Dedifferentiated amniotic fluid mesenchymal stem cell (primary cell): ENCODE measurements around the gene P4HTM.
"Not testable (repeated sequence)": the region's sequence is repeated elsewhere in the genome, so short reads cannot be mapped to it uniquely, and the experiment has no call there.

Source experiments
- DNase-seq: peaks from one replicate; pipeline ENCODE4 v3.0.0-alpha.2; 2016; ENCODE audit errors: extremely low spot score

The P4HTM gene

DNA sequence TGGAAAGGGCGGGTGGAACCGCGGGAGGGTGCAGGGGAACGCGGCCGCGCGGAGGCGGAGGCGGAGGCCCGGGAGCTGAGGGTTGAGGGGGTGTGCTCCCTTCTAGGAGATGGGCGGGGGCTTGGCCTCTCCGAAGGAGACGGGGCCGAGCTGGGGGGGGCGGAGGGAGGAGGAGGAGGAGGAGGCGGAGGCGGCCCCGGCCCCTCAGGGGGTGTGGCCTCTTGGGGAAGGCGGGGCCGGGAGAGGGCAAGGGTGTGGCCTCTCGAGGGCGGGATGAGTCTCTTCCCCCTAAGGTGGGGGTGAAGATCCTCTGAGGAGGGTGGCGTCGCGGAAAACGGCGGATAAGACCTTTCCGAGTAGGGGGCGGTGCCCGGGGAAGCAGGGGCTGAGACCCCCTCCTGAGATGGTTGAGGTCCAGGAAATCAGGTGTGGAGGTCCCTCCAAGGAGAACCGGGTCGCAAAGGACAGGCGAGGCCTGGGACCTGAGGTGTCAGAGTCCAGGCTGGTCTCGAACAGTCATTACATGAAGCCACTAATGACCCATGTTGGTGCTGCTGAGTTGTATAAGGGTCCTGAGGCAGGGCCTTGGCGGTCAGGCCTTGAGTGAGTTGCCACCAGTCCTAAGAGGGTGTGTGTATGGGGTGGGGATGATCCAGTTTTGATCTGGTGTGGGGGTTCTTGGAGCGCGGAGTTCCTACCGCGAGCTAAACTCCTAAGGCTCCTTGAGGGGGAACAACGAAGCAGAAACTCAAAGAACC lies 17.9 kb downstream of the P4HTM start:
- DNase-seq: peak; percentile 76

DNA sequence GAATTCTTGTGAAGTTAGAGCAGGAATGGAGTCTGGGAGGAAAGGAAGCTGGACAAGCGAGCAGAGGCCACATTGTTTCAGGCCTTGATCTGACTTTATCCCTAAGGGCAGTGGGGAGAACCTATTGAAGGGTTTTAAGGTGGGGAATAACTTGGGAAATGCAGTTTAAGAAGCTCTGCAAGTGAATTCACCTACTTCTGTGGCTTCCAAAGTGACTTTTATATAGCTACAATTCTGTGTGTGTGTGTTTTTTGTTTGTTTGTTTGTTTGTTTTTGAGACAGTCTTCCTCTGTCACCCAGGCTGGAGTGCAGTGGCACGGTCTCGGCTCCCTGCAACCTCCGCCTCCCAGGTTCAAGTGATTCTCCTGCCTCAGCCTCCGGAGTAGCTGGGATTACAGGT lies 18.6 kb downstream of the P4HTM start:
- not testable (repeated sequence) for DNase-seq

DNA sequence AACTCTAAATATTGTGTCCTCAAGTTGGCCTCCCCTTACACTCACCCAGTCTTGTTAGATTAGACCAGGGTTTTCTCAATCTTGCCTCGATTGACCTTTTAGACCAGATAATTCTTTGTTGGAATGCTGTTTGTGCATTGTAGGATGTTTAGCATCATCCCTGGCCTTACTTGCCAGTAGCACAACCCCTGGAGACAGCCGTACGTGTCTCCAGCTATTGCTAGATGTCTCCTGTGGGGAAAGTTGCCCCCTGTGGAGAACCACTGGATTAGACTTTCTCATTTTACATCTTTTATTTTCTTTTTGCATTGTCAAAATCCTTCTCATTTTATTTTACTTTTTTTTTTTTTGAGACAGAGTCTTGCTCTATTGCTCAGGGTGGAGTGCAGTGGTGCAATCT lies 19.4 kb downstream of the P4HTM start:
- no peak for DNase-seq

DNA sequence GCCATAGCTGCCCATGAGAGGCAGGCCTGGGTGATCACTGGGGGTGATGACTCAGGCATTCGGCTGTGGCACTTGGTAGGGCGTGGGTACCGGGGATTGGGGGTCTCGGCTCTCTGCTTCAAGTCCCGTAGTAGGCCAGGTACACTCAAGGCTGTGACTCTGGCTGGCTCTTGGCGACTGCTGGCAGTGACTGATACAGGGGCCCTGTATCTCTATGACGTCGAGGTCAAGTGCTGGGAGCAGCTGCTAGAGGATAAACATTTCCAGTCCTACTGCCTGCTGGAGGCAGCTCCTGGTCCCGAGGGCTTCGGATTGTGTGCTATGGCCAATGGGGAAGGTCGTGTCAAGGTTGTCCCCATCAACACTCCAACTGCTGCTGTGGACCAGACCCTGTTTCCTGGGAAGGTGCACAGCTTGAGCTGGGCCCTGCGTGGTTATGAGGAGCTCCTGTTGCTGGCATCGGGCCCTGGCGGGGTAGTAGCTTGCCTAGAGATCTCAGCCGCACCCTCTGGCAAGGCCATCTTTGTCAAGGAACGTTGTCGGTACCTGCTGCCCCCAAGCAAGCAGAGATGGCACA lies 22.5 kb downstream of the P4HTM start:
- no peak for DNase-seq

DNA sequence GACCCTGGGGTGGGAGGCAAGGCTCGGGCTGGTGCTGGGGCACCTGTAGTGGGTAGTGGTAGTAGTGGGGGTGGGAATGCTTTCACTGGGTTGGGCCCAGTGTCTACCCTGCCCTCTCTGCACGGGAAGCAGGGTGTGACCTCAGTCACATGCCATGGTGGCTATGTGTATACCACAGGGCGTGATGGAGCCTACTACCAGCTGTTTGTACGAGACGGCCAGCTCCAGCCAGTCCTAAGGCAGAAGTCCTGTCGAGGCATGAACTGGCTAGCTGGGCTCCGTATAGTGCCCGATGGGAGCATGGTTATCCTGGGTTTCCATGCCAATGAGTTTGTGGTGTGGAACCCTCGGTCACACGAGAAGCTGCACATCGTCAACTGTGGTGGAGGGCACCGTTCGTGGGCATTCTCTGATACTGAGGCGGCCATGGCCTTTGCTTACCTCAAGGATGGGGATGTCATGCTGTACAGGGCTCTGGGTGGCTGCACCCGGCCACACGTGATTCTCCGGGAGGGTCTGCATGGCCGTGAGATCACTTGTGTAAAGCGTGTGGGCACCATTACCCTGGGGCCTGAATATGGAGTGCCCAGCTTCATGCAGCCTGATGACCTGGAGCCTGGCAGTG lies 23.2 kb downstream of the P4HTM start:
- no peak for DNase-seq

DNA sequence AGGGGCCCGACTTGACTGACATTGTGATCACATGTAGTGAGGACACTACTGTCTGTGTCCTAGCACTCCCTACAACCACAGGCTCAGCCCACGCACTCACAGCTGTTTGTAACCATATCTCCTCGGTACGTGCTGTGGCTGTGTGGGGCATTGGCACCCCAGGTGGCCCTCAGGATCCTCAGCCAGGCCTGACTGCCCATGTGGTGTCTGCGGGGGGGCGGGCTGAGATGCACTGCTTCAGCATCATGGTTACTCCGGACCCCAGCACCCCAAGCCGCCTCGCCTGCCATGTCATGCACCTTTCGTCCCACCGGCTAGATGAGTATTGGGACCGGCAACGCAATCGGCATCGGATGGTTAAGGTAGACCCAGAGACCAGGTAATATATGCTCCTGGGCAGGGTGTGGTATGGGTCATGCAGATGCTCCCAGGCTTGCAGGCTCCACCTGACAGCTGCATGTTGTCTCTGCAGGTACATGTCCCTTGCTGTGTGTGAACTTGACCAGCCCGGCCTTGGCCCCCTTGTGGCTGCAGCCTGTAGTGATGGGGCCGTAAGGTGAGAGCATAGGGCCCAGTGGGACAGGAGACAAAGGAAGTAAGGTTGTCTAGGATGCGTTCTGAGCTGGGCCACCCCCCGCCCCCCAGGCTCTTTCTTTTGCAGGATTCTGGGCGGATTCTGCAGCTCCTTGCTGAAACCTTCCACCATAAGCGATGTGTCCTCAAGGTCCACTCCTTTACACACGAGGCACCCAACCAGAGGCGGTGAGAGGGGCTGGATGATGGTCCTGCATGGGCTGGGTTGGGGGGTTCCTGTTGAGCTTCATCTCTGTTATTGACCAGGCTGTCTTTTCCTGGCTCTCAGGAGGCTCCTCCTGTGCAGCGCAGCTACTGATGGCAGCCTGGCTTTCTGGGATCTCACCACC lies 24.0 kb downstream of the P4HTM start:
- no peak for DNase-seq

DNA sequence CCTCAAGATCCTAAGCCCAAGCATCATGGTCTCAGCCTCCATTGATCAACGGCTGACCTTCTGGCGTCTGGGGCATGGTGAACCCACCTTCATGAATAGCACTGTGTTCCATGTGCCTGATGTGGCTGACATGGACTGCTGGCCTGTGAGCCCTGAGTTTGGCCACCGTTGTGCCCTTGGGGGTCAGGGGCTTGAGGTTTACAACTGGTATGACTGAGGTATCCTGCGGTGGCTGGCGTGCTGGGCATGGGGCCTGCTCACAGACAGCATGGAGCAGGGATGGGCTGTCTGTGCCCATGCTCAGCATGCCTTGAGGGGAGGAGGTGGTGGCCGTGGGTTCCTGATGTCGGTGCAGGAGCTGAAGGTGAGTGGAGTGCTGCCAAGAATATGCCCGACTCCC lies 25.0 kb downstream of the P4HTM start:
- no peak for DNase-seq

DNA sequence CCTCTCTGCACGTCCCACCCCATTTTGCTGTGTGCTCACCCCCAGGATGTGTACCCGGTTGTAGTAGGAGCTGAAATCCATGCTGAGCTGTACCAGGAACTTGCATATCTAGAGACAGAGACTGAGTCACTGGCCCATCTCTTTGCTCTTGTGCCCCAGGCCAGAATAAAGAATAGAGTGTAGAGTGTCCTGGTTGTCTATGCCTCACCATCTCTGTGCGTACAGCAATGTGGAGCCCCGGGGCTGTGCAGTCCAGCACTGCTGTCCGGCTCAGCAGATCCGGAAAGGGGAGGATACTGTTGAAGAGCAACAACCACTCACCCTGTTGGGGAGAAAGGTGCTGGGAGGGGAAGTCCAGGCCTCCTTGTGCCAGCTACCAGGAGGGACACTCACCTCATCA lies 25.7 kb downstream of the P4HTM start:
- no peak for DNase-seq

DNA sequence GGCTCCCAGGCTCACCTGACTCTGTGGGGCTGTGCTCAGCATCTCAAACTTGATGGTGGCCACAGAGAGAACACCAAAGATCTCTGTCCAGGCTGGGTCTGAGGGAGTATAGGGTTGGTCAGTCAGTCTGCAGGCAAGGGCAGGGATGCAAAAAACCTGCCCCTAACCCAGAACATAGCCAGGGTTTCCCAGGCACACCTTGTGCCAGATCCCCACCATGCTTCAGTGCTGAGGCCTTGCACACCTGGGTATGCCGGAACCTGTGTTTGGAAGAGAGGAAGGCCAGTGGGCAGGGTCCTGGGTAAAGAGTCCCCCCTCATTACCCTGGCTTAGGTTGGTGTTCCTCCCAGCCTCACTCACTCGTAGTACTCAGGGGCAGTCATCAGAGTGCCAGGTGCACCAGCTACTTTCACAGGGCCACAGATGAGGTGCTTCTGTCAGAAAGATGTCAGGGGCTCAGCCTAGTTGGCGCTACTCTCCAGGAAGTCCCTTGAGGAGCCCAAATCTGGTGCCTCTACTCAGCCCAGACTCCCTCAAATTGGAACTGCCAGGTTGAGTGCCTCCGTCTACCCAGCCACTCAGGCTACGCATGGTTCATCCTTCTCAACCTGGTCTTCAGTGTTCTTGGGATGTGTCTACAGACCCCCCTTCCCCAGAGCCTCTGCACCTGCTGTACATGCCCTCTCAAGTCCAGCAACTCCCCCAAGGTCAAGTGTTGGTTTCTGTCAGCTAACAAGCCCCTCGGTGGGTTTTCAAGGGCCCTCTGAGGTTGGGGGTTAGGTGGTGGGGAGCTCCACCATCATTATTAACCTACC lies 26.6 kb downstream of the P4HTM start:
- DNase-seq: no peak

DNA sequence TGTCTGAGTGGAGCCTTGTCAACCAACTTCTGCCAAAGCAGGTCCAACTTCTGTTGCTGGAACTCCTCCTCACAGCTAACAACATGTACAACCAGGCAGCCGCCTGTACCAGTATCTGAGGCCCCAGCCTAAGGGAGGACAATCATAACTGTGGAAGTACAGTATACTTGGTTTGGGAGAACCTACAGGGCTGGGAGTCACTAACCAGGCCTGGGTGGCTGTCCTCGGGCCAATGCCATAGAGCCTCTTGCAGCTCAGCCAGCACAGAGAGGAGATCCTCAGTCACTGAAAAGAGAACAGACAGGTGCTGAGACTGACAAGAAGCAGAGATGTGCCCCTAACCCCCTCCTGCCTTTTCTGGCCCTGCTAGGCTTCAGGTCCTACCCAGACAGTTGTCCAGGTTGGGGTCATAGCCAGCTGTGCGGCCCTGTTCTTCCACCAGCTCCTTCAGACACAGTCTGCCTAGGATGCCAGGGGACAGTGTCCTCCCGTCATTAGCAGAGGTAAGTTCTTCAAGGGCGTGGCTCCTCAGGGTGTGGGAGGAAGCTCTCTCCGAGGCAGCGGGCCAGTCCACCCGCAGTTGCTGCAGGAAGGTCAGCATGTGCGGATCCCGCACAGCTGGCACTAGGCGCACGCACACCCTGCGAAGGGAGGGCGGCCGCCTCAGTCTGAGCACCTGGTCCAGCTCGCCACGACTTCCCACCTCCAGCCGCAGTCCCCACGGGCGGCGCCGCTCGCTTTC lies 27.4 kb downstream of the P4HTM start:
- DNase-seq: no peak

DNA sequence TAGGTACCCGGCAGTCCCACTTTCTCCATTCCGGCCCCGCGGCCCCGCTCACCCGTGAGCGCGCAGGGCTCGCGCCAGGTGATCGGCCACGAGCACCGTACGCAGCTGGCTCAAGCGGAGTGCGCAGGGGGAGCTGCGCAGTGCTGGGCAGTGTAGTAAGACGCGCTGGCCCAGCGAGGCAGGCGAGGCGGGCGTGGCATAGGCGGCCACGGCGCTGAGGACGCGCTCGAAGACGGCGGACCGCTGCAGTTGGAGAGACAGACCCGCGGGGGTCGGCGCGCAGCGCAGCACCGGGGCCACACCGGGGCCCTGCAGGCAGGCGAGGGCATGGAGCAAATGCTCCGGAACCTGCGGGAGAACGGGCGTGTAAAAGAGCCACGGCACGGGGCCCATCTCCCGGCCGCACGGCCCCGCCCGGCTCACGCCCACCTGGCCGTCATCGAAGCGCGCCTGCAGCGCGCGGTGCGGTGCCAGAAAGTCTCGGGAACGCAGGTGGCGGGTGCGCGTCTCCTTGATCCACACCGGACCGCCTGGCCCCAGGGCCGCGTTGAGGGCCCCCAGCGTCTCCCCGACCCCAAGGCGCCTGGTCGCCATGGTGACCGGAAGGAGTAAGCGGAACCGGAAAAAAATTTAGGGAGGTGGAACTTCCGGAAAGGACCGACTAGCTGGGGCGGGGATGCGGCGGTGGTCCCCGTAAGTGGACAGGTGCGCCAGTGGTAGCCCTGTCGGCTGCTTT lies 28.1 kb downstream of the P4HTM start, which contains the start of gene DALRD3:
Gene DALRD3, minus strand, starts transcription at position 610 of the 736 bp plus-strand sequence. Its CDS starts 16 bp downstream, at position 594.
- DNase-seq: no peak

DNA sequence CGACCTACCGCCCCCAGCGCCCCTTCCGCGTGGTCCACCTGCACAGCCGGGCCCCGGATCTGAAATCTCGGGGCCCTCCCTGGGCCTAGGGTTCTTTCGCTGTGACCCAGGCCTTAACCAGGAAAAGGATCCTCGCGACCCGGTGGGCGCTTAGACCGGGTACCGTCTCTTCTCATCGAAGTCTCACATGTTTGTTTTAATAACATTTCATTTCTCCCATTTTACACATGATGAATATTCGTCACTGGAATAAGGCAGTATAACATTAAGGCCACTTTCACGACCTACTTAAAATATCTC lies 28.6 kb downstream of the P4HTM start:
- DNase-seq: no peak

DNA sequence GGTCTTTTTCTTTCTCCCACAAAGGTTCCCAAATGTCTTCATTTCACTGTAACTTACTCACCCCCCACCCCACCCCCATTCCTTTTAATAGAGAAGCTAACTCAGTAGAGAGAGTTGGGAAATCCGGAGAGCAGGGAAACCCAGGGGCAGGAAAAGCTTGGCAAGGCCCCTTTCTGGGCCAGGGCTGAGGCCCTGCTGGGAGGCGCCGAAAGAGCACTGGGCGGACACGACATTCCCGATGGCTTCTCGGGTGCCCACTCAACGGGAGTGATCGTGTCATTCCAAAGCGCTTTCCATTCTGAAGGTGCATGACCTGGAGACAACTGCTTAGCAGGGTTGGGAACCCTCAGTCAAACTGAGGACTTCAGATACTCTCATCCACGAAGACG lies 29.9 kb downstream of the P4HTM start:
- DNase-seq: no peak

DNA sequence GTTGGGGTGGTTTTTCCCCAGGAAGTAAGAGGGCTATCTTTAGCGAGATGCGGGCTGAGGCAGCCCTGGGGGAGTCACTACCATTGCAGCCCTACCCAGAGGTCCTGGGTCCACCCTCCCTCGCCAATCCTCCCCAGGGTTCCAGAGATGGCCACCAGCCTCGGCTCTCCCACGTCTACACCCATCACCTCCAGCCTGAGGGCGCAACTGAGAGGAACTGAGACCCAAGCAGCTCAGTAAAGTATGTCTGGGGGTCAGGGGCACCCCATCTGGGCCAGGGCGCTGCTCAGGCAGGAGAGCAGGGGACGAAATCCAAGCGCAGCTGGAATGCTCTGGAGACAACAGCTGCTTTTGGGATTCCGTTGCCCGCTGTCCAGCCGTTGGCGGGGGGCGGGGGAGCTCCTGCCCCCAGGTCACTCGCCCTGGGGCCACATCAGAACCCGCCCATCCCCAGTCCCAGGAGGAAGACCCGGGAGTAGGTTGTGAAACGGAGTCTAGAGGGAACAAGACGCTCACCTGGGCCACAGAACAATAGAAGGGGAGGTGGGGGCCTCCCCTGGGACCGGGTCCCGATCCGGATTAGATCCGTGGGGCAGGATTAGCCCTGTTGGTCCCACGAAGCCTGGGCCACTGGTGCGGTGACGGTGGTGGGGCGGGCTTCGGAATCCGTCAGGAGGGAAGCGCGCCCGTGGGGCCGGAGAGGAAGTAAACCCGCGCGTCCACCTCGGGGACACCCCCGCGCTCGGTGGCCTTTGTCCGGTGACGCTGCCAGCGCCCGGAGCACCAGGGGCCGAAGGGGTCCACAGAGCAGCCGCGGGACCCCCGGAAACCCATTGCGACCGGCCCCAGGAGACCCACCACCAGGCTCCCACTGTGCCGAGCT lies 30.5 kb downstream of the P4HTM start:
- no peak for DNase-seq

DNA sequence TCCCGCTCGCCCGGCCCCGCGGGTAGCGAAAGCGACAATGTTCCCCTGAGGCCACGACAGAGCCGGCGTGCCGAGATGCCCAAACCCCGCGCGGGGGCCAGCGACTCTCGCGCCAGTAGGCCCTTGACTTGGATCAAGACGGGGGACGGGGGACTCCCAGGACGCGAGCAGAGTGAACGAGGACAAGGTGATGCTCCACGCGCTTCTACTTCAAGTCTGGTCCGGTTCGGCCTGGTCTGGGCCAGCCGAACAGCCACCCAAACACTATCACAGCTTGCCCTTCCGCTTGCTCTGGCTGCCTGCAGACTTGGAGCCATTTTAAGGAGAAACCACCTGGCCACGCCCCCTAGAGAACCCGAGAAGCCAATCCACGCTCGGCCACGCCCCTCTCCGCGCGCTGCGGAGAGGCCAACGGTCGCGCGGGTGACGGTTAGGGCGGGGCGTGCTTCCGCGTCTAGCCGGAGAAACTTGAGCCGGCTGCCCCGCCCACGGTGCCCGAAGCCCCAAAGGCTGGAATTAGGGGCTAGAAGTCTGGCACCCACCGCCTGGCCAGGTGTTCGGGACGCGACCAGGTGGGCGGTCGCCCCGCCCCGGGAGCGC lies 31.3 kb downstream of the P4HTM start:
- DNase-seq: peak; percentile 96

DNA sequence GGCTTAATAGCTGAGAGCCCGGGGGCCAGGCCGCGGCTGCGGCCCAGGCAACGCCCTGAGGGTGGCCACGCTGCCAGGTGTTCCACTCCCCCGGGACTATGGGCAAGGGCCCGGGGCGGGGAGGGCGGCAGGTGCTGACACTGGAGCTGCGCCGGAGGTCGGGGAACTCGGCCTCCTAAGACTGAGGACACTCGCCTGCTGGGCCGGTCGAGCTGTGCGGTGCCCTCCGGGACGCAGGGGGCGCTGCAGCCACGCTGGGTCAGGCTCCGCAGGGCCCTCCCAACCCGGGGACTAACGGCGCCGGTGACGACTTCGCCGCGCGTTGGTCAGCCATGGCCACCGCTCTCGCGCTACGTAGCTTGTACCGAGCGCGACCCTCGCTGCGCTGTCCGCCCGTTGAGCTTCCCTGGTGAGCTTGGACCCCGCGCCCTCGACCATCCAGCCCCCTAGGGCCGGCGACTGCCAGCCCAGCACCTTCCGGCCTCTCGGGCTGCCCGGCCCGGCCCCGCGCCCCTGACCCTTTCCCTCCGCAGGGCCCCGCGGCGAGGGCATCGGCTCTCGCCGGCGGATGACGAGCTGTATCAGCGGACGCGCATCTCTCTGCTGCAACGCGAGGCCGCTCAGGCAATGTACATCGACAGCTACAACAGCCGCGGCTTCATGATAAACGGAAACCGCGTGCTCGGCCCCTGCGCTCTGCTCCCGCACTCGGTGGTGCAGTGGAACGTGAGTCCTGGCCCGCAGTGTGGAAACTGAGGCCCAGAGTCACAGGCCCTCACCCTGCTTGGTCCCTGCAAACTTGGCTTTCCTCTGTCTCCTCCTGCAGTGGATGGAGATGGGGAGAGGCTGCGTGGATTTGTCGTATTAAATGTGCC lies 32.0 kb downstream of the P4HTM start, which contains the start of gene NDUFAF3:
Gene NDUFAF3, plus strand, starts transcription at position 309 of the 875 bp plus-strand sequence. Its CDS starts 24 bp downstream, at position 333.
- DNase-seq: peak; percentile 89

DNA sequence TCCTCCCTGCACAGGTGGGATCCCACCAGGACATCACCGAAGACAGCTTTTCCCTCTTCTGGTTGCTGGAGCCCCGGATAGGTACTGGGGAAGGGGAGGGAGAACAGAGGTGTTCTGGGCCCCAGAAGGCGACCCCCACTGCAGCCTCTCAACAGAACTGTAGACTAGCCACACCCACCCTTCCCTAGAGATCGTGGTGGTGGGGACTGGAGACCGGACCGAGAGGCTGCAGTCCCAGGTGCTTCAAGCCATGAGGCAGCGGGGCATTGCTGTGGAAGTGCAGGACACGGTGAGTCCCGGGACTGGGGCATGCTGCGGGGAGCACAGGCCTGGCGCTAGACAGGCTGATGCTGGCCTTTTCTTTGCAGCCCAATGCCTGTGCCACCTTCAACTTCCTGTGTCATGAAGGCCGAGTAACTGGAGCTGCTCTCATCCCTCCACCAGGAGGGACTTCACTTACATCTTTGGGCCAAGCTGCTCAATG lies 32.7 kb downstream of the P4HTM start:
- no peak for DNase-seq
